Vagina (tissue), 2 donors: ENCODE results near the gene ADAMTSL1. TPM values are rescaled to one million over a fixed set of nuclear protein-coding genes. Genes with fewer than 3 reads are reported as not detected.

ENCODE experiments used
- DNase-seq, 2 donors: peaks; one replicate each; pipeline ENCODE4 v3.0.0-alpha.2; 2017; ENCODE audit errors: extremely low spot score in 2 of 2
- H3K27ac ChIP-seq: fragments of 200-600 bp; sonication (generic); one replicate; pipeline ENCODE4 v1.5.1; 2019
- H3K27me3 ChIP-seq: fragments of 200-600 bp; sonication (generic); one replicate; pipeline ENCODE4 v1.5.1; 2019
- H3K36me3 ChIP-seq, 2 donors: fragments of 200-600 bp; sonication (generic); one replicate each; pipeline ENCODE4 v1.5.1; 2017 to 2019
- H3K4me1 ChIP-seq: fragments of 200-600 bp; sonication (generic); one replicate; pipeline ENCODE4 v1.5.1; 2019
- H3K4me3 ChIP-seq, 2 donors: fragments of 200-600 bp; sonication (generic); 1 replicate in 1 of 2; 2 replicates in 1 of 2; pipeline ENCODE4 v1.5.1; 2016 to 2019
- H3K9me3 ChIP-seq: fragments of 200-600 bp; sonication (generic); one replicate; pipeline ENCODE4 v1.5.1; 2019
- POLR2A ChIP-seq, 2 donors: fragments of 450-650 bp; IDR thresholded peaks; one replicate each; pipeline ENCODE4 v1.6.1; 2017; ENCODE audit warnings: antibody characterized with exemption in 2 of 2, mild to moderate bottlenecking in 2 of 2, moderate library complexity in 2 of 2
- POLR2AphosphoS5 ChIP-seq, 2 donors: sonication (generic); formaldehyde crosslinking; IDR thresholded peaks; one replicate each; pipeline ENCODE4 v1.9.0; 2017; ENCODE audit warnings: antibody characterized with exemption in 2 of 2, mild to moderate bottlenecking in 2 of 2, low read depth in 1 of 2; ENCODE audit not compliant: insufficient read depth in 1 of 2
- intact Hi-C: fragments of 100-400 bp; cut with DNase I; formaldehyde crosslinking; loops from one replicate; pipeline ENCODE4 v1.15.1; 2023
- total RNA-seq: library from RNA; depleted of rRNA; stranded (reverse); fragments of >200 nt; gene quantifications from one replicate; pipeline ENCODE4 v1.2.3, GENCODE V29; 2016
- TF ChIP-seq, protein P1 (sequence below), 3 experiments: fragments of 450-650 bp in 2 of 3; fragments of 200-600 bp in 1 of 3; sonication (generic) in 1 of 3; IDR thresholded peaks; one replicate each; pipeline ENCODE4 v1.5.1; 2017 to 2019; ENCODE audit warnings: antibody characterized with exemption in 3 of 3, mild to moderate bottlenecking in 2 of 3, moderate library complexity in 2 of 3

The ADAMTSL1 gene
- total RNA-seq, 1 donor from 2014 or later, result 8.1 TPM

DNA sequence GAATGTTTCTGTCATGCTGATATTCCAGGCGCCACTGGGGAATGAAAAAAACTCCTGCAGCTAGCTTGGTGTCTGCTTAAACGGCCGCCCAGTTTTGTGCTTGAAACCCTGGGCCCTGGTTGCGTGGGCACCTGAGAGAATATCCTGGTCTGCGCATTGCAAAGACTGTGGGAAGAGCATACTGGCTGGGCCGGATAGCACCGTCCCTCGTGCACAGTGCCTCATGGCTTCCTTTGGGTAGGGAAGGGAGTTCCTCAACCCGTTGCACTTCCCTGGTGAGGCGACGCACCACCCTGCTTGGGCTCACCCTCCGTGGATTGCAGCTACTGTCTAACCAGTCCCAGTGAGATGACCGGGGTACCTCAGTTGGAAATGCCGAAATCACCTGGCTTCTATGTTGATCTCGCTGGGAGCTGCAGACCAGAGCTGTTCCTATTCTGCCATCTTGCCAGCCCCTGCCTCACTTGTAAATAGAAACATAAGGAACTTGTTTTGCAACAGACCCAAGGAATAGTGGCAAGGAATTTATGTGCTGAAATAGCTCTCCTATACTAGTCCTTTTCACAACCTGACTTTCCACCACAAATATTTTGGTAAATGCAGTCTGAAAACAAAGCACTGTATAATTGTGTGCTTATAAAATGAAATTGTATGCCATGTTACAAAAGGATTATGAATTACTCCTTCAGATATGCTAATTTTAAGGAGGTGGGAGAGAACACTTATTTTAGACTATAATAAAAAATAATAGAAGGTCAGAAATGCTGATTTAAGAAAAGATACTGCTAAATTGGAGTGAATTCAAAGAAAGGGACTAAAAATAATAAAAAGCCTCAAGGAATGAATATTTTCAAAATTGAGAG, 90.3 kb downstream of the ADAMTSL1 start:
- Histone ChIP-seq H3K4me3 (no peak overlapping the region), H3K4me1 (peaks cover 9% of the 10 kb centered on the region), H3K9me3 (no peaks in the 10 kb centered on the region), H3K36me3 (no peaks in the 10 kb centered on the region), H3K27me3 (no peaks in the 10 kb centered on the region), H3K27ac (no peak overlapping the region)
- TF ChIP-seq, protein P1, sequence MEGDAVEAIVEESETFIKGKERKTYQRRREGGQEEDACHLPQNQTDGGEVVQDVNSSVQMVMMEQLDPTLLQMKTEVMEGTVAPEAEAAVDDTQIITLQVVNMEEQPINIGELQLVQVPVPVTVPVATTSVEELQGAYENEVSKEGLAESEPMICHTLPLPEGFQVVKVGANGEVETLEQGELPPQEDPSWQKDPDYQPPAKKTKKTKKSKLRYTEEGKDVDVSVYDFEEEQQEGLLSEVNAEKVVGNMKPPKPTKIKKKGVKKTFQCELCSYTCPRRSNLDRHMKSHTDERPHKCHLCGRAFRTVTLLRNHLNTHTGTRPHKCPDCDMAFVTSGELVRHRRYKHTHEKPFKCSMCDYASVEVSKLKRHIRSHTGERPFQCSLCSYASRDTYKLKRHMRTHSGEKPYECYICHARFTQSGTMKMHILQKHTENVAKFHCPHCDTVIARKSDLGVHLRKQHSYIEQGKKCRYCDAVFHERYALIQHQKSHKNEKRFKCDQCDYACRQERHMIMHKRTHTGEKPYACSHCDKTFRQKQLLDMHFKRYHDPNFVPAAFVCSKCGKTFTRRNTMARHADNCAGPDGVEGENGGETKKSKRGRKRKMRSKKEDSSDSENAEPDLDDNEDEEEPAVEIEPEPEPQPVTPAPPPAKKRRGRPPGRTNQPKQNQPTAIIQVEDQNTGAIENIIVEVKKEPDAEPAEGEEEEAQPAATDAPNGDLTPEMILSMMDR (IDR thresholded peaks at IDR 0.05), result no peak
- no peak for TF ChIP-seq POLR2A (IDR thresholded peaks at IDR 0.05)
- DNase-seq, result no peak
- intact Hi-C loops, result no loop called here

DNA sequence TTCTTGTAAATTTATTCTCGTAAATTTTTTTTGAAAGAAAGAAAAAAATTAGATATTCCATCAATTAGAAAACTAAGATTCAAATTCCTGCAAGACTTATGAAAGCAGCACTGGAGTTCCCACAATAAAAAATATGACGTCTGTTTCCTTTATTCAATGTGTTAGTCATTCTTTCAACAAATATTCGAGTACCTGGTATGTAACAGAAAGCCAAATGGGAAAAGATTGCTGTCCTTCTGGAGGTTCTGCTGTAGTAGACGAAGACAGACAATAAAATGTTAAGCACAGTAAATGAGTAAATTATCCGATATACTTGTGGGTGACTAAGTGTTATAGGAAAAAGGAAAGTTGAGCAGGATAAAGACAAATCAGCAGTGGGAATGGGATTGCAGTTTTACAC, 92.2 kb downstream of the ADAMTSL1 start:
- DNase-seq, result no peak
- H3K36me3 ChIP-seq, result no peaks in the 10 kb centered on the region
- no peak for TF ChIP-seq POLR2A (IDR thresholded peaks at IDR 0.05)
- TF ChIP-seq, protein P1 (IDR thresholded peaks at IDR 0.05), result no peak
- TF ChIP-seq POLR2AphosphoS5 (IDR thresholded peaks at IDR 0.05; ENCODE audit: insufficient read depth in 1 of 2, low read depth in 1 of 2), result no peak
- H3K27me3 ChIP-seq, result no peaks in the 10 kb centered on the region
- H3K9me3 ChIP-seq, result no peaks in the 10 kb centered on the region
- peaks cover 23% of the 10 kb centered on the region for H3K4me1 ChIP-seq
- H3K27ac ChIP-seq, result no peak overlapping the region
- intact Hi-C loops, result no loop called here
- H3K4me3 ChIP-seq, result no peak overlapping the region

DNA sequence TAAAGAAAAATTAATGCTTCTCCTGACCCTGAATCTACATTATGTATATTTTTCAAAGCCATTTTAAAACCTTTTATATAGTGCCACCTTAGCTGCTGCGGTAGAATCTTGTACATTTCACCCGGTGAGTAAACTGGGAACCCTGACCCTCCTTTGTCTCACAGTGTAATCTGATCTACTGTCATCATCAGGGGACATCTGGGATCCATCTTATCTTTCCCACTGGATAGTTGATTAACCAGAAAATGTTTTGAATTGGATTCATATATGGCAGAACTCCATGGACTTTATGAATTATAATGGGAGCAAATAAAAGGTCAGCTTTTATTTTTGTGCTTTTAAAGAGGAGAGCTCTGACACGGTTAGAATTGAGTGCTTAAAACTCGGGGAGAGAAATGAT, 95.0 kb downstream of the ADAMTSL1 start:
- H3K27ac ChIP-seq, result no peak overlapping the region
- H3K27me3 ChIP-seq, result no peaks in the 10 kb centered on the region
- intact Hi-C loops, result no loop called here
- H3K4me1 ChIP-seq, result peaks cover 23% of the 10 kb centered on the region
- TF ChIP-seq POLR2A (IDR thresholded peaks at IDR 0.05) (no peak), POLR2AphosphoS5 (IDR thresholded peaks at IDR 0.05; ENCODE audit: insufficient read depth in 1 of 2, low read depth in 1 of 2) (no peak)
- TF ChIP-seq, protein P1 (IDR thresholded peaks at IDR 0.05), result no peak
- no peak overlapping the region for H3K4me3 ChIP-seq
- no peaks in the 10 kb centered on the region for H3K9me3 ChIP-seq
- no peak for DNase-seq
- no peaks in the 10 kb centered on the region for H3K36me3 ChIP-seq

DNA sequence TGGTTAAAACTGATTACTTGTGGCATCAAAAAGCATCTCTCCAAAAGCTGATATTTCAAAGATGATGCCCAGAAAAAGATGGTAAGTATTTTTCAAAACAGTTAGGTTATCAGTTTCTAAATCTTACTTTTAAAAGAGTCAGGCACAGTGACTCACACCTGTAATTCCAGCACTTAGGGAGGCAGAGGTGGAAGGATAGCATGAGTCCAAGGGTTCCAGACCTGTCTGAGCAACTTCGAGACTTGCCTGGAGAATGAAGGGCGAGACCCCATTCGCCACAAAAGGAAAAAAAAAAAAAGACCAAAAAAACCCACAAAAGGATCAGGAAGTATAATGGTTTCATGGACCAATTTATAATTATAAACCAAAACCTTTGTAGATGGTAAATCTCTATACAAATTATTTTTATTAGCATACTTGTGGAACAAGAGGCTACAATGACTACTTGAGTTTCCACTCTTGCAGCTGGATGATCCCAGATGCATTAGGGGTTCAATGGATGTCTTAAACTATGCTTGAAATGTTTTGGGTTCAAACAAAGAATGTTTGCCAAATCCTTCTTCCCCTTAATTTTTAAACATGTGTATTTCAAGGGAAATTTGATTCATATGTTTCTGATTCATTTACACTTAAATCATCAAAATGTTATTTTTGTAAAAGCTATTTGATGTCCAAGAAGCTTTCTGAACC, 96.1 kb downstream of the ADAMTSL1 start:
- Histone ChIP-seq H3K4me3 (no peak overlapping the region), H3K27me3 (no peaks in the 10 kb centered on the region), H3K4me1 (peaks cover 23% of the 10 kb centered on the region), H3K9me3 (no peaks in the 10 kb centered on the region), H3K36me3 (no peaks in the 10 kb centered on the region), H3K27ac (no peak overlapping the region)
- TF ChIP-seq POLR2AphosphoS5 (IDR thresholded peaks at IDR 0.05; ENCODE audit: insufficient read depth in 1 of 2, low read depth in 1 of 2) (no peak), POLR2A (IDR thresholded peaks at IDR 0.05) (no peak)
- TF ChIP-seq, protein P1 (IDR thresholded peaks at IDR 0.05), result no peak
- intact Hi-C loops, result no loop called here
- DNase-seq, result no peak
